ENCODE data around the gene RSPH3.

Gene RSPH3

GRCh38 chr6:158939255-158940159 lies 60.5 kb downstream of the RSPH3 start:
- H4K20me1 ChIP-seq (ENCODE audit: insufficient read depth) = no peaks in the 10 kb centered on the region
- H3K4me3 ChIP-seq (IDR thresholded peaks at IDR 0.05; ENCODE audit: insufficient read depth, low read depth, low read length) = no peak overlapping the region
- no peak overlapping the region for H3K27ac ChIP-seq
- no peaks in the 10 kb centered on the region for H3K36me3 ChIP-seq (ENCODE audit: insufficient read depth)
- no peak overlapping the region for H3K4me2 ChIP-seq
- TF ChIP-seq, protein P1, sequence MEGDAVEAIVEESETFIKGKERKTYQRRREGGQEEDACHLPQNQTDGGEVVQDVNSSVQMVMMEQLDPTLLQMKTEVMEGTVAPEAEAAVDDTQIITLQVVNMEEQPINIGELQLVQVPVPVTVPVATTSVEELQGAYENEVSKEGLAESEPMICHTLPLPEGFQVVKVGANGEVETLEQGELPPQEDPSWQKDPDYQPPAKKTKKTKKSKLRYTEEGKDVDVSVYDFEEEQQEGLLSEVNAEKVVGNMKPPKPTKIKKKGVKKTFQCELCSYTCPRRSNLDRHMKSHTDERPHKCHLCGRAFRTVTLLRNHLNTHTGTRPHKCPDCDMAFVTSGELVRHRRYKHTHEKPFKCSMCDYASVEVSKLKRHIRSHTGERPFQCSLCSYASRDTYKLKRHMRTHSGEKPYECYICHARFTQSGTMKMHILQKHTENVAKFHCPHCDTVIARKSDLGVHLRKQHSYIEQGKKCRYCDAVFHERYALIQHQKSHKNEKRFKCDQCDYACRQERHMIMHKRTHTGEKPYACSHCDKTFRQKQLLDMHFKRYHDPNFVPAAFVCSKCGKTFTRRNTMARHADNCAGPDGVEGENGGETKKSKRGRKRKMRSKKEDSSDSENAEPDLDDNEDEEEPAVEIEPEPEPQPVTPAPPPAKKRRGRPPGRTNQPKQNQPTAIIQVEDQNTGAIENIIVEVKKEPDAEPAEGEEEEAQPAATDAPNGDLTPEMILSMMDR (conservative IDR thresholded peaks at IDR 0.05; ENCODE audit: low read depth, low read length) = no peak
- H3K9ac ChIP-seq = no peak overlapping the region
- no peaks in the 10 kb centered on the region for H3K79me2 ChIP-seq (ENCODE audit: insufficient read depth, low read depth)
- H3K27me3 ChIP-seq (ENCODE audit: insufficient read depth, low read depth) = 0 out of 2 replicates have a peak, but pooled peaks cover 2% of the 10 kb centered on the region
- H2AFZ ChIP-seq (ENCODE audit: low read depth) = no peak overlapping the region
- no peaks in the 10 kb centered on the region for H3K4me1 ChIP-seq (ENCODE audit: low read depth, poor library complexity, severe bottlenecking)

- H3K79me2 ChIP-seq (ENCODE audit: insufficient read depth, low read depth) = no peaks in the 10 kb centered on the region
- H3K36me3 ChIP-seq (ENCODE audit: insufficient read depth) = no peaks in the 10 kb centered on the region
- no peak overlapping the region for H3K27ac ChIP-seq
- TF ChIP-seq, protein P1 (conservative IDR thresholded peaks at IDR 0.05; ENCODE audit: low read depth, low read length) = no peak
- no peaks in the 10 kb centered on the region for H3K4me1 ChIP-seq (ENCODE audit: low read depth, poor library complexity, severe bottlenecking)
- H3K4me3 ChIP-seq (IDR thresholded peaks at IDR 0.05; ENCODE audit: insufficient read depth, low read depth, low read length) = no peak overlapping the region
- no peak overlapping the region for H3K4me2 ChIP-seq
- H3K9ac ChIP-seq = no peak overlapping the region
- 0 out of 2 replicates have a peak, but pooled peaks cover 2% of the 10 kb centered on the region for H3K27me3 ChIP-seq (ENCODE audit: insufficient read depth, low read depth)
- H4K20me1 ChIP-seq (ENCODE audit: insufficient read depth) = no peaks in the 10 kb centered on the region
- no peak overlapping the region for H2AFZ ChIP-seq (ENCODE audit: low read depth)
Measured at GRCh38 chr6:158938811-158939254, 61.2 kb downstream of the RSPH3 start.

DNA sequence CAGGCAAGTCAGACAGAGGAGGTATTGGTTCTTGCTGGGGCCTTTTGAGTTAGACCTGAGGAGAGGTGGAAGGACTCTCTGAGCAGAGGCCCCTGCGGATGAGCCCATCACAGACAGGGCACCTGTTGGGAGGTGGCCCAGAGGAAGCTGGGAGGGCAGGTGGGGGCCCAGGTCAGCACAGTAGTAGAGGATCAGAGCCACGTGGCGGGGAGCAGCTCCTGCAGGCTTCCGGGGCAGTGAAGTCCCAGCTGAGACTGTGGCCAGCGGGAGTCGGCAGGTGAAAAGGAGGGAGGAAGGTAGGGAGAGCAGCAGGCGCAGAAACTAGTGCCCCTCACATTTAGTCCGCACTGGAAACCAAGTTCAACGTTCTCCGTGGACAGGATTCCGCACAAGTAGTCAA lies 61.8 kb downstream of the RSPH3 start:
- no peak overlapping the region for H3K27ac ChIP-seq
- H3K36me3 ChIP-seq (ENCODE audit: insufficient read depth) = no peaks in the 10 kb centered on the region
- no peak overlapping the region for H3K9ac ChIP-seq

DNA sequence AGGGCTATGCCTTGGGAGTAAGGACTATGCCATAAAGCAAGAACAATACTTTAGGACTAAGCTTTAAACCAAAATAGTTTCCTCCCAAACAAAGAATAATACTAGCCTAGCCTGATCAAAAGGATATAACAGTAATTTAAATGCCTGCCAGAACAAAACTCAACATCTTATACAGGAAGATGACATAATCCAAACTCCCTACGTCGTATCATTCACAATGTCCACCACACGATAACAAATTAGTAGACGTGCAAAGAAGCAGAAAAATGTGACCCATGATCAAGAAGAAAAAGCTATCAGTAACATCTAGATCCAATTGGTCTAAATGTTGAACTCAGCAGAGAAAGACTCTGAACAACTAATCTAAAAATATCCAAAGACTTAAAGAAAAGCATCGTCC lies 65.8 kb downstream of the RSPH3 start:
- no peak overlapping the region for H3K27ac ChIP-seq
- no peaks in the 10 kb centered on the region for H3K4me1 ChIP-seq (ENCODE audit: low read depth, poor library complexity, severe bottlenecking)
- H3K9ac ChIP-seq = no peak overlapping the region
- H3K79me2 ChIP-seq (ENCODE audit: insufficient read depth, low read depth) = no peaks in the 10 kb centered on the region
- no peaks in the 10 kb centered on the region for H3K27me3 ChIP-seq (ENCODE audit: insufficient read depth, low read depth)
- H3K36me3 ChIP-seq (ENCODE audit: insufficient read depth) = no peaks in the 10 kb centered on the region
- TF ChIP-seq, protein P1 (conservative IDR thresholded peaks at IDR 0.05; ENCODE audit: low read depth, low read length) = no peak
- H3K4me3 ChIP-seq (IDR thresholded peaks at IDR 0.05; ENCODE audit: insufficient read depth, low read depth, low read length) = no peak overlapping the region
- H4K20me1 ChIP-seq (ENCODE audit: insufficient read depth) = no peaks in the 10 kb centered on the region
- no peak overlapping the region for H3K4me2 ChIP-seq
- H2AFZ ChIP-seq (ENCODE audit: low read depth) = no peak overlapping the region

More for the DNA sequence above, 61.8 kb downstream of the RSPH3 start:
- TF ChIP-seq, protein P1 (conservative IDR thresholded peaks at IDR 0.05; ENCODE audit: low read depth, low read length) = no peak
- H3K79me2 ChIP-seq (ENCODE audit: insufficient read depth, low read depth) = no peaks in the 10 kb centered on the region
- H3K4me1 ChIP-seq (ENCODE audit: low read depth, poor library complexity, severe bottlenecking) = no peaks in the 10 kb centered on the region
- H3K27me3 ChIP-seq (ENCODE audit: insufficient read depth, low read depth) = 0 out of 2 replicates have a peak, but pooled peaks cover 2% of the 10 kb centered on the region
- H4K20me1 ChIP-seq (ENCODE audit: insufficient read depth) = no peaks in the 10 kb centered on the region
- H3K4me3 ChIP-seq (IDR thresholded peaks at IDR 0.05; ENCODE audit: insufficient read depth, low read depth, low read length) = no peak overlapping the region
- no peak overlapping the region for H3K4me2 ChIP-seq
- no peak overlapping the region for H2AFZ ChIP-seq (ENCODE audit: low read depth)

All from KMS-11 (cell line).